BLaER1 treated with 17β-estradiol and CSF1 and Interleukin-3, amounts not matched to agents 10 nM and 100 nM (cell line): Measurements from ENCODE around the gene PITPNC1.

Source experiments
- H3K27ac ChIP-seq, 11 experiments: shearing (Covaris generic); formaldehyde crosslinking; 2 replicates each; pipeline ENCODE4 v1.8.1; 2022
- H3K27me3 ChIP-seq, 11 experiments: shearing (Covaris generic); formaldehyde crosslinking; 2 replicates each; pipeline ENCODE4 v1.8.1; 2022
- H3K36me3 ChIP-seq, 11 experiments: shearing (Covaris generic); formaldehyde crosslinking; 2 replicates each; pipeline ENCODE4 v1.8.1; 2022
- H3K4me1 ChIP-seq, 10 experiments: shearing (Covaris generic); formaldehyde crosslinking; 2 replicates each; pipeline ENCODE4 v1.8.1; 2022
- H3K4me2 ChIP-seq, 11 experiments: shearing (Covaris generic); formaldehyde crosslinking; 2 replicates each; pipeline ENCODE4 v1.8.1; 2022
- H3K4me3 ChIP-seq, 10 experiments: shearing (Covaris generic); formaldehyde crosslinking; 2 replicates each; pipeline ENCODE4 v1.8.1; 2022
- H3K9ac ChIP-seq, 11 experiments: shearing (Covaris generic); formaldehyde crosslinking; 2 replicates each; pipeline ENCODE4 v1.8.1; 2022
- H3K9me3 ChIP-seq, 11 experiments: shearing (Covaris generic); formaldehyde crosslinking; replicated peaks in 1 of 11; 2 replicates each; pipeline ENCODE4 v1.8.1; 2022
- H4K20me1 ChIP-seq, 11 experiments: shearing (Covaris generic); formaldehyde crosslinking; 2 replicates each; pipeline ENCODE4 v1.8.1; 2022
- Cebpa-rat ChIP-seq, 11 experiments: shearing (Covaris generic); IDR thresholded peaks; 2 replicates each; pipeline ENCODE4 v1.8.1; 2022

PITPNC1 gene

DNA sequence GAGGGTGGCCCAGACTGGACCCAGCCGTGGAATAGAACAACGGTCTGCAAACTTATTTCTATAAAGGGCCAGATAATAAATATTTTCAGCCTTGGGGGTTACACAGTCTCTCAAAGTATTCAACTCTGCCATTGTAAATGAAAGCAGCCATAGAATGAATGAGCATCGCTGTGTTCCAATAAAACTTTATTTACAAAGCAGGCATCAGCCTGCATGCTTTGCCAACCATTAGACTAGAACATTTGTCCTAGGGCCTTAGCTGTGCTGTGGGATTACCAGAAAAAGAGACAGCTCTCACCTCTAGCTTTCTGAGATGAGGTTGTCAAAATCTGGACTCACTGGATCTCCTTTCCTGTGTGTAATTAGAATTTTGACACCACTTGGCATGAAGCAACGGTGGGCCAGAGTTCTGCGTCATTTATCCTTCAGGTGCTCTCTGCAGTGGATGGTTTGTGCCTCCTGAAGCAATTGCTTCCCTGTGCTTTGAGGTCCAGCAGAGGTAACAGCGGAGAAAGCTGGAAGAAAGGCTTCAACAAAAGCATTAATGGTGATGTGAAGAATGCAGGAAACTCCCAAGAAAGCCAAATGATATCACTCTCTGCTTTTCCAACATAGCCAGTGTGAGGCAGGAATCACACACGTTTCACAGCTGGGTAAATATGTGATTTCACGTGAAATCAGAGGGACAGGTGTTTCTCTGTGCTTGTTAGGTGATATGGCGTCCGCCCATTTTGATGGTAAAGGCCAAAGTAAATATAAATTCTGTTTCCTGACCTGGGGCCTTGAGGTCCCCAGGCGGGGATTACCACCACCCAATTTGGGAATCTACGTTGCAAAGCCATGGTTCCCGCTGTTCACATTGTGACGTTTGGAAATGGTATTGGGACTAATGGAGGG lies 148.4 kb downstream of the PITPNC1 start:
- Histone ChIP-seq H3K36me3 (peaks cover 0 to 16% (median 0%) of the 10 kb centered on the region in 11 experiments; a peak in 3 of 22 replicates), H3K4me3 (no peak overlapping the region), H3K4me1 (peaks cover 14 to 33% (median 22%) of the 10 kb centered on the region in 10 experiments), H3K27ac (no peak overlapping the region), H3K9ac (no peak overlapping the region), H4K20me1 (peaks cover 0 to 9% (median 0%) of the 10 kb centered on the region in 11 experiments; a peak in 4 of 22 replicates), H3K9me3 (no peaks in the 10 kb centered on the region), H3K4me2 (no peak overlapping the region), H3K27me3 (no peaks in the 10 kb centered on the region)
- TF ChIP-seq Cebpa-rat (IDR thresholded peaks at IDR 0.05): no peak

DNA sequence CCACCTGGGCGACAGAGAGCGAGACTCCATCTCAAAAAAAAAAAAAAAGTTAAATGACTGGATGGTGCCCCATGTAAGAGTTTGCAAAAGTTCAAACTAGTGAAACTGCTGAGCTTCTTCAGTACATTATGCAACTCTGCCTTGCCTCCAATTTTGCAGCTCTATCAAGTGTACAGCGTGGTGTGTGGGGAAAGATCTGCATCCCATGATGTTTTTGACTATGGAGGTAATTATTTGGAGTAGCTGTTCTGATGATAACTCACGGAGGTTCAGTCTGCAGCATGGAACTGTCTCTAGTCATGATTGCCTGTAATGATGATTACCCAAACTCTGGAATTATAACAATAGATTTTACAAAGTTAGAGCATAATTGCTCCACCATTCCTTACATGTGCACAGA lies 149.6 kb downstream of the PITPNC1 start:
- TF ChIP-seq Cebpa-rat (IDR thresholded peaks at IDR 0.05): no peak
- Histone ChIP-seq H3K4me2 (no peak overlapping the region), H4K20me1 (peaks cover 0 to 11% (median 0%) of the 10 kb centered on the region in 11 experiments; a peak in 4 of 22 replicates), H3K9me3 (no peaks in the 10 kb centered on the region), H3K4me3 (no peak overlapping the region), H3K4me1 (peaks cover 13 to 33% (median 21%) of the 10 kb centered on the region in 10 experiments; a peak in 19 of 20 replicates), H3K9ac (no peak overlapping the region), H3K27ac (no peak overlapping the region), H3K36me3 (peaks cover 0 to 13% (median 0%) of the 10 kb centered on the region in 11 experiments; a peak in 3 of 22 replicates), H3K27me3 (no peaks in the 10 kb centered on the region)

DNA sequence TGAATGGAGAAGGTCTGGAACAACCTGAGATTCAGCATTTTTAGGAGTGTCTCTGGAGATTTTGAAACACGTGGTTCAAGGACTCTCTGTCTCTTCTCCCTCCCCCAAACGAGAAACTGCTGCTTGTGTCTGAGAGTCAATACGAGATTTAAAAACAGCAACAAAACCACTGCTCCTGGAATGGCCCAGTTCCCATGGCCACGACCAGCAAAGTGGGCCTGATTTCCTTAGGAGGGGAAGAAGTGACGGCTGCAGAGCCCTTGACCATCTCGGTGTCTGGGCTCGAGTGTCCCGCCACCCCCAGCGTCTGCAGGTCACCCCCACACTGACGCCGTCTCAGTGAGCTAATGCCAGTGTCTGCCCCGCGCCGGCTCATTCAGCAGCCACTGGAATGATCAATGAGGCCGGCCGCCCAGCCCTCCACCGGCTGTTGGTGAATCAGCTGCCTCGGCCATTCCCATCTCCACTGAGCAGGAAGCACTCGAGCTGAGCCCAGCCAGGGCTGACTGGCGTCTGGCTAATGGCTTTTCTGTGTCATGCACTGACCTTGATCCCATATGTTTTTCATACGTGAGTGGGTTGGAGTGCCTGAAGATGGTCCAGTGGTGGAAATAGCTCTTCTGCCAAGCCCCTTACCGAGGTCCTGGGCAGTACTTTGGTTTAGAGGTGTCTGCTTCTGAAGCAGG lies 151.8 kb downstream of the PITPNC1 start:
- Histone ChIP-seq H3K4me3 (no peak overlapping the region), H3K9ac (0 out of 22 replicates have a peak overlapping the region, but pooled peaks of 2 of the 11 experiments have one; percentile 0 to 23), H3K9me3 (no peaks in the 10 kb centered on the region), H3K27me3 (no peaks in the 10 kb centered on the region), H3K36me3 (peaks cover 6 to 30% (median 18%) of the 10 kb centered on the region in 11 experiments; a peak in 16 of 22 replicates), H4K20me1 (peaks cover 0 to 12% (median 0%) of the 10 kb centered on the region in 11 experiments; a peak in 4 of 22 replicates), H3K27ac (peak overlapping the region in 3 of 11 experiments; percentile 17 to 32 (median 31); a peak in 4 of 22 replicates), H3K4me1 (peaks cover 13 to 37% (median 23%) of the 10 kb centered on the region in 10 experiments; a peak in 19 of 20 replicates), H3K4me2 (peak overlapping the region in 6 of 11 experiments; percentile 3 to 32 (median 18); a peak in 5 of 22 replicates)
- no peak for TF ChIP-seq Cebpa-rat (IDR thresholded peaks at IDR 0.05)

DNA sequence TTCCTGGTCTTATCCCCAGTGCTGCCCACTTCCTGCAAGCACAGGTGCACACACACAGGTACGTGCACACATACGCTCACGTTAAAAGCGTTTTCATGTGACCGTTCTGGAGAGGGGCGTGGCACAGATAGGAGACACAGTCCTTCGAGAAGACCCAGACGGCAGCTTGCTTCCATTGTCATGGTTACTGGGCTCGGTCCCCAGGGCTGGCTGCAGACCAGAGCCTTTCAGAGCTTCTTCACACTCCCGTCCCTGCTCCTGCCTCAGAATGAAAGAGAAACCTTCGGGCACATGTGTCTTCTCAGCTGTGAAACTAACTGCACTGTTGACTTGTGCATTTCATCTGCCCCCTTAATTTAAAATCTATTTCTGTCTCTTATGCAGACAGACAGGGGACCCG lies 154.2 kb downstream of the PITPNC1 start:
- Histone ChIP-seq H3K4me3 (no peak overlapping the region), H3K27ac (no peak overlapping the region), H3K36me3 (peaks cover 6 to 44% (median 36%) of the 10 kb centered on the region in 11 experiments; a peak in 21 of 22 replicates), H3K27me3 (no peaks in the 10 kb centered on the region), H3K9ac (no peak overlapping the region), H3K9me3 (peaks cover 0 to 5% (median 0%) of the 10 kb centered on the region in 11 experiments; a peak in 2 of 22 replicates), H3K4me1 (peaks cover 16 to 37% (median 23%) of the 10 kb centered on the region in 10 experiments; a peak in 19 of 20 replicates), H3K4me2 (peak overlapping the region; percentile 1 to 61 (median 38); a peak in 17 of 22 replicates), H4K20me1 (peaks cover 0 to 12% (median 0%) of the 10 kb centered on the region in 11 experiments; a peak in 4 of 22 replicates)
- no peak for TF ChIP-seq Cebpa-rat (IDR thresholded peaks at IDR 0.05)

DNA sequence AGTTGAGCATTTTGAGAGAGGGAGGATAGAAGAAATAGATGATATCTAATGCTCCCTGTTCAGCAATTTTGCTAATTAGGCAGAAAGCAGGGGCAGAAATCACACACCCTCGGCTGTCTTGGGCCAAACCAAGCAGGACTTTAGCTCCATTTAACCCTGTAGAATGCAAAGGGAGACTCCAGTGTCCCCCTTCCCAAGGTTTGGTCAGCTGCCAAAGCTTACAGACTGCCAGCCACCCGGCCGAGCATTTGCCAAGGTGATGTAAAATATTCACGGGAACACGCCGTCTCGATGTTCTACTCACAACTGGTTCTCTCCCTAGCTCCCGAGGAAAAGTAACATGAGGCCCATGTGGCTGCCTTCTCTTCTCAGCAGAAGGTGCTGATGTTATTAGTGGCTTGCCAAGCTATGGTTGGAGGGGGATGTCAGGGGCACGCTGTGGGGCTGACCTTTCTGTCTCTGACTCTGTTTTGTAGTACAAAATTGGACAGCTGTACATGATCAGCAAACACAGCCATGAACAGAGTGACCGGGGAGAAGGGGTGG lies 155.3 kb downstream of the PITPNC1 start:
- H3K27me3 ChIP-seq: no peaks in the 10 kb centered on the region
- H3K36me3 ChIP-seq: peaks cover 6 to 54% (median 46%) of the 10 kb centered on the region in 11 experiments; a peak in 21 of 22 replicates
- peak overlapping the region in 1 of 11 experiments; percentile 16; a peak in 2 of 22 replicates for H3K27ac ChIP-seq
- no peak for TF ChIP-seq Cebpa-rat (IDR thresholded peaks at IDR 0.05)
- peaks cover 16 to 37% (median 23%) of the 10 kb centered on the region in 10 experiments; a peak in 19 of 20 replicates for H3K4me1 ChIP-seq
- H3K4me2 ChIP-seq: no peak overlapping the region
- no peak overlapping the region for H3K9ac ChIP-seq
- peaks cover 0 to 12% (median 0%) of the 10 kb centered on the region in 11 experiments; a peak in 4 of 22 replicates for H4K20me1 ChIP-seq
- H3K4me3 ChIP-seq: no peak overlapping the region
- peaks cover 0 to 8% (median 0%) of the 10 kb centered on the region in 11 experiments; a peak in 2 of 22 replicates for H3K9me3 ChIP-seq

DNA sequence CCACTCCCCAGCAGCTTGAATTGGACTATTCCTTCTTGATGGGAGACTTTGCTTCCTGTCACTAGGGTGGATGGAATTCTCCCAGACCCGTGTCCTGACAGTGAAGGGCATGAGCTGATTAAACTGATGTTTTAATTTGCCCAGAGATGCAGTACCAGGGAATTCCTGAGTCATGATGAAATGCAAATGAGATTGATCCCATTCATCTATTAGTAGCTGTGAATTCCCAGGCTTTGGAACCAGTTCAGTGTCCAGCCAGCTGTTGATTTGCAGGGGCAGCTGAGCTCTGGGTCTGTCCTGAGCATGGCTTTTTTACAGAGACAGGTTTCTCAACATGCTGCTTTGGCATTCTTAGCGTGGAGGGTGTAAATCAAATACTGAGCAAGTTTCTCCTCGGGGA lies 157.9 kb downstream of the PITPNC1 start:
- peaks cover 0 to 8% (median 0%) of the 10 kb centered on the region in 11 experiments; a peak in 2 of 22 replicates for H3K9me3 ChIP-seq
- peaks cover 9 to 19% (median 16%) of the 10 kb centered on the region in 10 experiments; a peak in 19 of 20 replicates for H3K4me1 ChIP-seq
- H4K20me1 ChIP-seq: peaks cover 0 to 12% (median 0%) of the 10 kb centered on the region in 11 experiments; a peak in 4 of 22 replicates
- H3K27ac ChIP-seq: no peak overlapping the region; a peak in 1 of 22 replicates
- H3K4me2 ChIP-seq: no peak overlapping the region
- H3K4me3 ChIP-seq: no peak overlapping the region
- no peaks in the 10 kb centered on the region for H3K27me3 ChIP-seq
- H3K36me3 ChIP-seq: peaks cover 6 to 79% (median 46%) of the 10 kb centered on the region in 11 experiments; a peak in 21 of 22 replicates
- H3K9ac ChIP-seq: no peak overlapping the region
- no peak for TF ChIP-seq Cebpa-rat (IDR thresholded peaks at IDR 0.05)

DNA sequence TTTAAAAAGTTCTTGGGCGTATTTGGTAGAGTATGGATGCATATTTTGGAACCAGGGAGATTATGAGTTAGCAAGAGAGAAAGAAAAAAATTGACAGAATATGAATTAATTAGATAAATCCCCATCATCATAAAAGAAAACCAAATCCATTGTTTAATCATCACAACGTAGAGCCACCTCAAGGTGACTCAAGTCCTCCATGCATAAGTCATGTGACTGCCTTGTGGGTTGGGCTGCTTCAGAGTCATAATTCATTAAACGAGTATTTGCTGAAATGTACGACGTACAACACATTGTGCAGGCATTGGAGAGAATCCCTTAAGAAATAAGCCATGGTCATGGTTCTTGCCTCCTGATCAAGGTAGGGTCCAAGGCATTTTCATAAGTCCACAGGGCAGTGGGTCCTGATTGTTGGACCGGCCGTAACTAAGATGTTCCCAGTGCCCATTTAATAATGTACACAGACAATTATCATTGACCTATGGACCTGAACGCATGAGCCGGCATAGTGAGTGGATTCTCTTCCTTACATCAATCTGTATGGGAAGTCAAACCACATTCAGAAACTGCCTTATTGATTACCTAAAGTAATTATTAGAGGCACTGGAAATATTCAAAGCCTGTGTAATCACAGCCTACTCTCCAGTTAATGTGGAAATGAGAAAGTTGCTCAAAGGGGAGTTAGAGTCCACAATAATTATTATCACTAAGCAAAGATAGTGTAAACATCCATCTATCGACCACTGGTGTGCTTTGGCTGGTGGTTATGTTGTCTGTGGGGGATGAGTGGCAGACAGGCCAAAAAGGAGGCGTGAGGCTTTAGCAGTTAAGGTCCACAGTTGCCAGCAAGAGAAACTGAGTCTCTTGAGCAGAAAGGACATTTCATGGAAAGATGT lies 165.4 kb downstream of the PITPNC1 start:
- no peaks in the 10 kb centered on the region; a peak in 1 of 22 replicates for H4K20me1 ChIP-seq
- no peak overlapping the region for H3K4me3 ChIP-seq
- no peaks in the 10 kb centered on the region for H3K9me3 ChIP-seq
- H3K27ac ChIP-seq: no peak overlapping the region
- no peaks in the 10 kb centered on the region for H3K27me3 ChIP-seq
- peaks cover 0 to 68% (median 18%) of the 10 kb centered on the region in 11 experiments; a peak in 13 of 22 replicates for H3K36me3 ChIP-seq
- peaks cover 0 to 13% (median 0%) of the 10 kb centered on the region in 10 experiments; a peak in 7 of 20 replicates for H3K4me1 ChIP-seq
- no peak for TF ChIP-seq Cebpa-rat (IDR thresholded peaks at IDR 0.05)
- H3K9ac ChIP-seq: no peak overlapping the region
- H3K4me2 ChIP-seq: no peak overlapping the region
